WTC11 (cell line): ENCODE measurements around the gene HDAC1. TPM values are rescaled to one million over a fixed set of nuclear protein-coding genes. Genes with fewer than 3 reads are reported as not detected.

Source experiments
- ATAC-seq: fragments of 200-7000 bp; cut with Tn5 transposase; 2 replicates; pipeline ENCODE4 v1.10.0; 2021; ENCODE audit warnings: mild to moderate bottlenecking, moderate library complexity
- CTCF ChIA-PET: fragments of 300-600 bp; sonication (Branson Sonifier 250); formaldehyde crosslinking; loops from one replicate; lab custom pipeline; 2021; ENCODE audit warnings: antibody characterized with exemption; lab: Charles Lee
- POLR2A ChIA-PET: fragments of 350-600 bp; sonication (Branson Sonifier 250); formaldehyde crosslinking; loops from one replicate; lab custom pipeline; 2021; ENCODE audit warnings: antibody characterized with exemption; lab: Charles Lee
- DNase-seq: peaks from one replicate; pipeline ENCODE4 v3.0.0; 2021; ENCODE audit warnings: low spot score
- H3K27ac Mint-ChIP-seq: 2 replicates; pipeline ENCODE4 v1.8.0; 2021; ENCODE audit warnings: mixed read lengths
- H3K27me3 Mint-ChIP-seq: 2 replicates; pipeline ENCODE4 v1.8.0; 2021; ENCODE audit warnings: low read depth, mild to moderate bottlenecking, moderate library complexity, mixed read lengths
- H3K36me3 Mint-ChIP-seq: 2 replicates; pipeline ENCODE4 v1.8.0; 2021; ENCODE audit warnings: mixed read lengths
- H3K4me1 Mint-ChIP-seq: 2 replicates; pipeline ENCODE4 v1.8.0; 2022; ENCODE audit warnings: mixed read lengths
- H3K4me3 Mint-ChIP-seq: 2 replicates; pipeline ENCODE4 v1.8.0; 2021; ENCODE audit warnings: mild to moderate bottlenecking, moderate library complexity, mixed read lengths
- H3K9me3 Mint-ChIP-seq: 2 replicates; pipeline ENCODE4 v1.8.0; 2021; ENCODE audit warnings: mixed read lengths
- ARID4B ChIP-seq: sonication (generic); formaldehyde crosslinking; IDR thresholded peaks from 2 replicates; pipeline ENCODE4 v1.8.0; 2023; ENCODE audit warnings: missing genetic modification reagents, mild to moderate bottlenecking, borderline replicate concordance
- CREM ChIP-seq: sonication (generic); formaldehyde crosslinking; IDR thresholded peaks from 2 replicates; pipeline ENCODE4 v1.8.1; 2022; ENCODE audit warnings: mild to moderate bottlenecking, missing genetic modification reagents, moderate library complexity
- EMX1 ChIP-seq: fragments of 250-450 bp; sonication (Bioruptor Pico); IDR thresholded peaks from 2 replicates; pipeline ENCODE4 v1.8.0; 2021; ENCODE audit warnings: mild to moderate bottlenecking
- GABPB1 ChIP-seq: sonication (generic); formaldehyde crosslinking; IDR thresholded peaks from 2 replicates; pipeline ENCODE4 v1.8.1; 2023; ENCODE audit warnings: mild to moderate bottlenecking, missing genetic modification reagents
- GTF2I ChIP-seq: fragments of 250-450 bp; sonication (Bioruptor Pico); conservative IDR thresholded peaks from 2 replicates; pipeline ENCODE4 v1.4.0; 2021; ENCODE audit warnings: mild to moderate bottlenecking
- NFATC4 ChIP-seq: fragments of 250-450 bp; sonication (Bioruptor Pico); IDR thresholded peaks from 2 replicates; pipeline ENCODE4 v1.9.0; 2021; ENCODE audit warnings: mild to moderate bottlenecking
- PREB ChIP-seq: sonication (generic); formaldehyde crosslinking; IDR thresholded peaks from 2 replicates; pipeline ENCODE4 v1.8.1; 2022; ENCODE audit warnings: mild to moderate bottlenecking, missing genetic modification reagents, moderate library complexity, borderline replicate concordance
- RORB ChIP-seq: fragments of 250-450 bp; sonication (Bioruptor Pico); IDR thresholded peaks from 2 replicates; pipeline ENCODE4 v1.9.0; 2021; ENCODE audit warnings: mild to moderate bottlenecking
- SMAD4 ChIP-seq: sonication (generic); formaldehyde crosslinking; IDR thresholded peaks from 2 replicates; pipeline ENCODE4 v1.8.0; 2022; ENCODE audit warnings: mild to moderate bottlenecking, missing genetic modification reagents
- total RNA-seq: library from RNA; stranded (reverse); gene quantifications from 3 replicates; pipeline ENCODE4 v1.2.3, GENCODE V29; 2021

Gene HDAC1
- total RNA-seq, 1 experiment from 2014 or later, result 108 TPM

GRCh38 chr1:32247983-32248889, 43.6 kb upstream of the HDAC1 start (continued):
- TF ChIP-seq PREB (CRISPR knock-in tag) (no peak), ARID4B (CRISPR knock-in tag) (0 out of 2 replicates have a peak, but pooled peaks have one; percentile 50), SMAD4 (no peak)

DNA sequence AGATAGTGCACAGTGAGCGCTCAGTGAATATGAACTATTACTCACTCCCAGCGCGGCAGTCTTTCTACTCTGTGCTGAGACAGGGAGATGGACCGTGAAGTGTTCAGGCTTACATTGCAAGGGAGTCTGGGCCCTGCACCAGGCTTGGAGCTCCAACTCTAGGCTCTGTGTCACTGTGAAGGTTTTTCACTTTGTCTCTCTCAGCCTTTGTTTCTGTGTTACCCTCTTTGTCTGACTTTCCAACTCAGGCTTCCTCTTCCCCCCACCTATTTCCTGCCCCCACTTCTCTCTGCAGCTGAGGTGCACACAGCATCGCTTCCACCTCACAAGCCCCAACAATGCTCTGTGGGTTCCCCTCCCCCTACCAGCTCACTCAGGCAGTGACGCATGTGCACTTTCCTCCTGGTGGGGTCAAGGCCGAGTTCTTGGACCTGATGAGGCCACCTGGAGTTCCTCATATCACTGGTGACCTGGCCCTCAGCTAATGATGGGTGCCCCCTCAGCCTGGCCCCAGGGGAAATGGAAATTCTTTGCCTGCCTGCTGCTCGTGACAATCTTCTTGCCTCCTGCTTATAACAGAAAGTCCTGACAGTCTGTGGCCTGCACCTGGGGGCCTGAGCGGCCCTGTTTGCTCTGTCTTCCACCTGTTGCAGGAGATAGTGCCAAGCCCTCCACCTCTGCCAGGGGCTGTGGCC, 41.9 kb upstream of the HDAC1 start:
- ChIA-PET POLR2A (interaction anchor here (0.5 to 3.2 kb wide), 4 partner anchors 10 to 375 kb away, joined by 3 to 30 read pairs (median 10); no protein-coding TSS in a partner anchor), CTCF (interaction anchor here (0.6 to 6.1 kb wide), 8 partner anchors 9 to 66 kb away, joined by 3 to 75 read pairs (median 14); partner anchors contain the start of genes EIF3I and TMEM234)
- Mint-ChIP-seq H3K27me3 (peaks cover 4% of the 10 kb centered on the region), H3K4me1 (peaks cover 40% of the 10 kb centered on the region), H3K27ac (peak overlapping the region; percentile 70), H3K9me3 (no peaks in the 10 kb centered on the region), H3K4me3 (peak overlapping the region; percentile 24; the same call in 1 of the 2 replicates), H3K36me3 (no peaks in the 10 kb centered on the region)
- TF ChIP-seq GABPB1 (CRISPR knock-in tag), result peak; percentile 48; the same call in 1 of the 2 replicates
- TF ChIP-seq GTF2I (CRISPR knock-in tag), result no peak
- DNase-seq (no peak), ATAC-seq (no peak)

GRCh38 chr1:32250893-32251716, 40.8 kb upstream of the HDAC1 start, which contains the start of gene LCK:
LCK (plus strand) TSS chr1:32251265; CDS start chr1:32274330, 23,065 bp downstream.
- Mint-ChIP-seq H3K4me1 (peaks cover 40% of the 10 kb centered on the region), H3K27ac (peak within 1 kb of the TSS; percentile 80; the same call in 1 of the 2 replicates), H3K36me3 (no peaks in the 10 kb centered on the region), H3K9me3 (no peaks in the 10 kb centered on the region), H3K27me3 (peaks cover 4% of the 10 kb centered on the region), H3K4me3 (peak within 1 kb of the TSS; percentile 24; the same call in 1 of the 2 replicates)
- TF ChIP-seq CREM (CRISPR knock-in tag) (no peak), RORB (CRISPR knock-in tag) (no peak), NFATC4 (CRISPR knock-in tag) (0 out of 2 replicates have a peak, but pooled peaks have one; percentile 8), EMX1 (CRISPR knock-in tag) (peak; percentile 50; the same call in 1 of the 2 replicates)
- ATAC-seq, result no peak
- ChIA-PET CTCF (interaction anchor here (1.6 to 6.1 kb wide), 5 partner anchors 11 to 65 kb away, joined by 4 to 75 read pairs (median 23); partner anchors contain the start of genes EIF3I and TMEM234), POLR2A (interaction anchor here (3.2 kb wide), 1 partner anchor 23 kb away, joined by 16 read pairs; no protein-coding TSS in a partner anchor)
- DNase-seq, result no peak
